CD4-positive, CD25-positive, alpha-beta regulatory T cell (primary cell): Measurements from ENCODE around the gene HTRA3. TPM values are rescaled to one million over a fixed set of nuclear protein-coding genes. Genes with fewer than 3 reads are reported as not detected.

Experiments used
- ATAC-seq, 2 donors: fragments of 150-1000 bp; cut with Tn5 transposase; one replicate each; pipeline ENCODE4 v1.10.0; 2021; ENCODE audit warnings: low read depth in 2 of 2, moderate number of reproducible peaks in 2 of 2, moderate library complexity in 1 of 2
- DNase-seq, 3 donors: peaks; one replicate each; pipeline versions ENCODE4 v3.0.0 to v3.0.0-alpha.2; 2012 to 2022; ENCODE audit warnings: mixed read lengths in 1 of 3
- H3K27ac ChIP-seq: one replicate; pipeline ENCODE4 v1.7.0; 2013; ENCODE audit warnings: mild to moderate bottlenecking, low read length; ENCODE audit not compliant: insufficient read depth, poor library complexity, severe bottlenecking
- H3K27me3 ChIP-seq: one replicate; pipeline ENCODE4 v1.7.0; 2013; ENCODE audit warnings: low read length; ENCODE audit not compliant: control insufficient read depth, insufficient read depth
- H3K36me3 ChIP-seq: one replicate; pipeline ENCODE4 v1.7.0; 2013; ENCODE audit warnings: mild to moderate bottlenecking, low read length, moderate library complexity; ENCODE audit not compliant: control insufficient read depth, insufficient read depth
- H3K4me1 ChIP-seq: 2 replicates; pipeline ENCODE4 v1.7.0; 2013; ENCODE audit warnings: mild to moderate bottlenecking, low read length; ENCODE audit not compliant: insufficient read depth, control insufficient read depth, poor library complexity, severe bottlenecking
- H3K4me3 ChIP-seq: one replicate; pipeline ENCODE4 v1.7.0; 2013; ENCODE audit warnings: low read depth, mild to moderate bottlenecking, low read length, moderate library complexity
- H3K9me3 ChIP-seq, 2 experiments: 1 replicate in 1 of 2; 2 replicates in 1 of 2; pipeline ENCODE4 v1.7.0; 2013; ENCODE audit warnings: low read length in 2 of 2, mild to moderate bottlenecking in 1 of 2, moderate library complexity in 1 of 2; ENCODE audit not compliant: control insufficient read depth in 2 of 2
- H3K27ac Mint-ChIP-seq, 3 donors: one replicate each; pipeline ENCODE4 v1.8.0; 2020 to 2022; ENCODE audit warnings: mild to moderate bottlenecking in 3 of 3, mixed read lengths in 3 of 3, moderate library complexity in 2 of 3
- H3K27me3 Mint-ChIP-seq: one replicate; pipeline ENCODE4 v1.8.0; 2022; ENCODE audit warnings: mild to moderate bottlenecking, mixed read lengths
- H3K36me3 Mint-ChIP-seq: one replicate; pipeline ENCODE4 v1.8.0; 2020; ENCODE audit warnings: mixed read lengths
- H3K4me1 Mint-ChIP-seq, 4 donors: one replicate each; pipeline ENCODE4 v1.8.0; 2020 to 2022; ENCODE audit warnings: mixed read lengths in 4 of 4, mild to moderate bottlenecking in 1 of 4
- H3K4me3 Mint-ChIP-seq, 4 donors: one replicate each; pipeline ENCODE4 v1.8.0; 2020 to 2022; ENCODE audit warnings: mild to moderate bottlenecking in 4 of 4, mixed read lengths in 4 of 4, moderate library complexity in 3 of 4
- H3K9me3 Mint-ChIP-seq, 7 donors: one replicate each; pipeline ENCODE4 v1.8.0; 2020 to 2022; ENCODE audit warnings: mixed read lengths in 7 of 7, mild to moderate bottlenecking in 3 of 7, moderate library complexity in 2 of 7
- polyA plus RNA-seq, 4 donors: library from polyadenylated mRNA; unstranded; fragments of 300-500 nt; fragmentation: Illumina TruSeq; gene quantifications; one replicate each; pipeline ENCODE4 v1.2.3, GENCODE V29; 2021
- total RNA-seq: library from RNA; stranded (reverse); gene quantifications from one replicate; pipeline ENCODE4 v1.2.3, GENCODE V29; 2022

Gene HTRA3
- not detected for total RNA-seq
- not detected for polyA plus RNA-seq

DNA sequence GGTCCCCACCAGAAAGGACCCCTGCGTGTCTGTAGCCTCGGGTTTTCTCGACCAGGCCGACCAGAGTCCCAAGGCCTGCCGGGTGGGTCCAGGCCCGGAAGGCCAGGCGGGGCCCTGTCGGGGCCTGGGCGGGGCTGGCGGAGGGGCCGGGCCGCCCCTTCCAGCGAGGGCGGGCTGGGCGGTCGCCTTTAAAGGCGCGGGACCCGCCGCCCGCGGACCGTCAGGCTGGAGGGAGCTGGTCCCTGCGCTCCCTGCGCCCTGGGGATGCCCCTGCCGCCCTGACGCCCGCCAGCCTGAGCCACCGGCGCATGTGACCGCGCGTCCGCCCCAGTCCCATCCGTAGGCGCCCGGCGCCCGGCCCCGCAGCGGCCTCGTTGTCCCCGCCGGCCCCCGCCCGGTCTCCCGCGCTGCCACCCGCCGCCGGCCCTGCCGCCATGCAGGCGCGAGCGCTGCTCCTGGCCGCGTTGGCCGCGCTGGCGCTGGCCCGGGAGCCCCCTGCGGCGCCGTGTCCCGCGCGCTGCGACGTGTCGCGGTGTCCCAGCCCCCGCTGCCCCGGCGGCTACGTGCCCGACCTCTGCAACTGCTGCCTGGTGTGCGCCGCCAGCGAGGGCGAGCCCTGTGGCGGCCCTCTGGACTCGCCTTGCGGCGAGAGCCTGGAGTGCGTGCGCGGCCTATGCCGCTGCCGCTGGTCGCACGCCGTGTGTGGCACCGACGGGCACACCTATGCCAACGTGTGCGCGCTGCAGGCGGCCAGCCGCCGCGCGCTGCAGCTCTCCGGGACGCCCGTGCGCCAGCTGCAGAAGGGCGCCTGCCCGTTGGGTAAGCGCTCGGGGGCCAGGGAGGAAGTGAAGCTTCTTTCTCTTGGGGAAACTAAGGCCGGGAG, at the start of gene HTRA3:
Gene HTRA3 (plus strand): TSS at position 220 of the 883 bp plus-strand sequence. CDS start 215 bp downstream, at position 435.
- Mint-ChIP-seq H3K9me3 (peaks cover 0 to 2% (median 0%) of the 10 kb centered on the region in 7 donors), H3K36me3 (no peaks in the 10 kb centered on the region), H3K27ac (no peak within 1 kb of the TSS), H3K27me3 (peaks cover 27% of the 10 kb centered on the region), H3K4me1 (no peaks in the 10 kb centered on the region), H3K4me3 (no peak within 1 kb of the TSS)
- H3K4me3 ChIP-seq = no peak within 1 kb of the TSS
- ATAC-seq (no peak), DNase-seq (no peak)
- no peaks in the 10 kb centered on the region for H3K4me1 ChIP-seq
- peaks cover 1% of the 10 kb centered on the region for H3K27me3 ChIP-seq
- H3K27ac ChIP-seq = no peak within 1 kb of the TSS
- no peaks in the 10 kb centered on the region for H3K36me3 ChIP-seq
- no peaks in the 10 kb centered on the region for H3K9me3 ChIP-seq

DNA sequence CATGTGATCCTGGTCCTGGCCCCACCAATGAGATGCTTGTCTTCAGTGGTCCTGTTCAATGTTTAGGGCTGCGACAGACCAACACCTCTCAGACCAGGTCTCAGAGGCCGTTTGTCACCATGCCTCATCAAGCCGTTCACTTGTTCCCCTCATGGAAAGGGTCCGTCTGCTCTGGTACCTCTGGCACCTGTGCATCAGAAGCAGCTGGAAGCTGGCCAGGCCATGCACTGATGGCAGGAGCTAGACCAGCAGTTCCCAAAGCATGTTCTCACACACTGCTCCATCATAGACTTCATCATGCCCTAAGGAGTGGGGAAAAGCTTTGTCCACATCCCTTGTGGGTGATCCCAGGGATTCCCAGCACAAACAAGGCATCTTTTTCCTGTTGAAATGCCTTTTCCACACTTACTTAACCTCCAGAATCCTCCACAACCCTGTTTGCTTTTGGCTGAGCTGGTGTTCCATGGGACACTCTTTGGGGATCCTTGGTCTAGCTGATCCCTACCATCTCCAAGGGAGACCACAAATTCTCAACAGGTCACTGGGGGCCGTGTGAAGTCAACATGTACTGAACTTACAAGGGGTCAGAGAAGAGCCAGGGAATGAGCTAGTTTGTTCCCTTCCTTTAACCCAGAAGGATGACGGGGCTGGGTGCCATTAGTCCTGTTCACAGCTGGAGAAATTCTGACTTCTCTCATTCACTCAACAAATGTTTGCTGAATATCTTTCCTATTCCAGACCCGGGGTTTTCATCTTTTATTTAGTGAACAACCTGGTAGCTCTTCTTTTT, 48.7 kb upstream of the HTRA3 start:
- peaks cover 0 to 1% (median 0%) of the 10 kb centered on the region in 7 donors for H3K9me3 Mint-ChIP-seq
- H3K27me3 ChIP-seq = no peaks in the 10 kb centered on the region
- no peak overlapping the region for H3K4me3 Mint-ChIP-seq
- no peaks in the 10 kb centered on the region for H3K9me3 ChIP-seq
- no peaks in the 10 kb centered on the region for H3K27me3 Mint-ChIP-seq
- H3K27ac ChIP-seq = peak overlapping the region; percentile 66
- peak overlapping the region; percentile 37 to 64 (median 58) for H3K27ac Mint-ChIP-seq
- H3K36me3 Mint-ChIP-seq = peaks cover 44% of the 10 kb centered on the region
- no peak for DNase-seq
- H3K4me1 Mint-ChIP-seq = peaks cover 0 to 22% (median 14%) of the 10 kb centered on the region in 4 donors
- peaks cover 44% of the 10 kb centered on the region for H3K36me3 ChIP-seq
- H3K4me1 ChIP-seq = peaks cover 14% of the 10 kb centered on the region
- no peak overlapping the region for H3K4me3 ChIP-seq
- no peak for ATAC-seq

GRCh38 chr4:8221476-8221875, 48.1 kb upstream of the HTRA3 start:
- no peaks in the 10 kb centered on the region for H3K9me3 ChIP-seq
- Mint-ChIP-seq H3K9me3 (peaks cover 0 to 1% (median 0%) of the 10 kb centered on the region in 7 donors), H3K4me3 (peak overlapping the region in 1 of 4 donors; percentile 1), H3K27me3 (no peaks in the 10 kb centered on the region), H3K27ac (peak overlapping the region; percentile 37 to 64 (median 58)), H3K4me1 (peaks cover 0 to 24% (median 14%) of the 10 kb centered on the region in 4 donors), H3K36me3 (peaks cover 46% of the 10 kb centered on the region)
- H3K36me3 ChIP-seq = peaks cover 47% of the 10 kb centered on the region
- peak overlapping the region; percentile 66 for H3K27ac ChIP-seq
- peak; percentile 61 to 70 for ATAC-seq
- H3K27me3 ChIP-seq = no peaks in the 10 kb centered on the region
- no peak overlapping the region for H3K4me3 ChIP-seq
- peak in 2 of 3 donors; percentile 39 to 52 for DNase-seq
- peaks cover 14% of the 10 kb centered on the region for H3K4me1 ChIP-seq

DNA sequence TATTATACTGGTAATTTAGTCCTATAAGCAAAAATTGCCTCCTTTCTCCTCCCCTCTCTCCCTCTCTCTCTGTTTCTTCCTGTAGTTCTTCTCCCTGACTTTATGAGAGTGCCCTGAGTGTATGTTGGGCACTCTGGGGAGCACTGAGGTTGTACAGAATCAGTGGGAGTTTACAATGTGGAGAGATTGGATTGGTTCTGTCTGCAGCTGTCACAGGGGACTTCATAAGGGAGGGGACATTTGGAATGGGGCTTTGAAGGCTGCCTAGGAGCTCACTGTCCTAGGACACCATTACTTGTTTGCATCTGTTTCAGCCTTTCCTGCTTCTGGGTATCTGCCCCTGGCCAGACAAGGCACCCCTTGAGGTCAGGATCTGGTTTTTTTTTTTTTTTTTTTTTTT, 47.6 kb upstream of the HTRA3 start:
- Mint-ChIP-seq H3K4me1 (peaks cover 0 to 27% (median 14%) of the 10 kb centered on the region in 4 donors), H3K36me3 (peaks cover 49% of the 10 kb centered on the region), H3K27ac (peak overlapping the region; percentile 37 to 64 (median 58)), H3K4me3 (peak overlapping the region in 1 of 4 donors; percentile 1), H3K9me3 (peaks cover 0 to 1% (median 0%) of the 10 kb centered on the region in 7 donors), H3K27me3 (no peaks in the 10 kb centered on the region)
- peaks cover 47% of the 10 kb centered on the region for H3K36me3 ChIP-seq
- peak overlapping the region; percentile 66 for H3K27ac ChIP-seq
- ATAC-seq (no peak), DNase-seq (no peak)
- H3K4me3 ChIP-seq = no peak overlapping the region
- no peaks in the 10 kb centered on the region for H3K27me3 ChIP-seq
- H3K4me1 ChIP-seq = peaks cover 14% of the 10 kb centered on the region
- H3K9me3 ChIP-seq = no peaks in the 10 kb centered on the region

DNA sequence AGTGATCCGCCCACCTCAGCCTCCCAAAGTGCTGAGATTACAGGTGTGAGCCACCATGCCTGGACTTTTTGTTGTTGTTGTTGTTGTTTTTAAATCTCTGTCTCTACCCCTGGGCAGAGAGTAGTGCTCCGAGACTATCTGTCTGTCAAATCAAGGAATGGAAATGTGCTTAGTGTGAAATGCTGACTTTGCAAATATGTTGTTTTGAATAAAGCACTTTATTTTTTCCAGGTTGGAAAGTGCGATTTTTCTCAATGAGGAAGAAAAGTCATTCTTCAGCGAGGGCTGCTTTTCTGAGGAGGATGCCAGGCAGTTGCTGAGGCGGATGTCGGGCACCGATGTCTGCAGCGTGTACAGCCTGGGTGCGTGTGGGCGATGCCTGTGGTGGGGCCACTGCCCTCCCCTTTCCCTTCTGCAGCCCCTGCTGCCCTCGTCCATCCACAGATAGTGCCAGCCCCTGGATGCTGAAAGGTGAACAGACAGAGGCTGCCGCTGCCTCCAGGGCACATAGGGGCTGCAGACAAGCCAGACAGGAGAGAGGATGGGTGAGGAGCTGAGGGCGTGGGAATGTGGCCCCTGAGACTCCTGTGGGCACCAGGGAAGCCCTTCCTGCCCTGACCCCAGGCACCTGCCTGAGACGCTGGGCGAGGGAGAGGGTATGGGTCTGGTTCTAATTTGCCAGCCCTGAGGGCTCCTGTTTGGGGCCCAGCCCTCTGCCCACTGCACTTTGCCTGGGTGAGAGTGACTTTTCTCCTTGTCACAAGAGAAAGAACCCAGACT, 46.8 kb upstream of the HTRA3 start:
- no peak overlapping the region for H3K4me3 Mint-ChIP-seq
- peaks cover 42% of the 10 kb centered on the region for H3K36me3 Mint-ChIP-seq
- peak overlapping the region in 2 of 3 donors; percentile 8 to 64 for H3K27ac Mint-ChIP-seq
- DNase-seq (no peak), ATAC-seq (no peak)
- no peak overlapping the region for H3K27ac ChIP-seq
- peaks cover 0 to 29% (median 14%) of the 10 kb centered on the region in 4 donors for H3K4me1 Mint-ChIP-seq
- H3K36me3 ChIP-seq = peaks cover 42% of the 10 kb centered on the region
- no peaks in the 10 kb centered on the region for H3K27me3 Mint-ChIP-seq
- peaks cover 0 to 1% (median 0%) of the 10 kb centered on the region in 7 donors for H3K9me3 Mint-ChIP-seq
- H3K9me3 ChIP-seq = no peaks in the 10 kb centered on the region
- peaks cover 22% of the 10 kb centered on the region for H3K4me1 ChIP-seq
- no peak overlapping the region for H3K4me3 ChIP-seq
- no peaks in the 10 kb centered on the region for H3K27me3 ChIP-seq

DNA sequence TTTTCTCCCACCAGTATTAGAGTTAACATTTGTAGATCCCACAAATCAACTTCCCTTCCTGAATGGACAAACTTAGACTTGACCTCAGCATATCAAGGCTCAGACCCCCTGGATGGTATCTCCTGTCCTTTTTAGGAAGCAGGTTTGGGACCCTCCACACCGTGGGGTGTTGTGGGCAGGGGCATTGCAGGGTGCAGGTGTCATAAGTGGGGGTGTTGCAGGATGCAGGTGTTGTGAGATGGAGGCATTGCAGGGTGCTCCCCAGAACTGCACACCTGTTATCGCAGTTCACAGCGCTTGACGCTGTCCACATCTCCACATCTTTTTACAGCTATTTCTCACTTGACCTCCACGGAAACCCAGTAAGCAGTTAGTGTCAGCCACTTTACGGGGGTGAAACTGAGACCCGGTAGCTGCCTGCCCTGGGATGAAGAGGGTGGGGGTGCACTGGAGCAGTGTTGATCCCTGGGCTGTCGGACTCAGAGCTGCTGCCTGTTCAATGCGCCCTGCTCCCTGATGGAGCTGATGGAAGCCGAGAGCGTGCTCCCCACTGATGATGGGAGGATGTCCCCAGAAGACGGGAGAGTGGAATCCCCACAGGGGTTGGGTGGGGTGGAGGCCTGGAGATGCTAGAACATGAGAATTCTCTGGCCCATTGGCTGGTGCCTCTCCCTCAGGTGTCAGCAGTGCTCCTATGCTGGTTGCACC, 45.1 kb upstream of the HTRA3 start:
- Histone ChIP-seq H3K27me3 (no peaks in the 10 kb centered on the region), H3K27ac (no peak overlapping the region), H3K4me1 (peaks cover 38% of the 10 kb centered on the region), H3K36me3 (peaks cover 35% of the 10 kb centered on the region), H3K9me3 (no peaks in the 10 kb centered on the region), H3K4me3 (no peak overlapping the region)
- Mint-ChIP-seq H3K27ac (peak overlapping the region in 2 of 3 donors; percentile 11 to 58), H3K9me3 (peaks cover 0 to 1% (median 0%) of the 10 kb centered on the region in 7 donors), H3K4me1 (peaks cover 0 to 44% (median 20%) of the 10 kb centered on the region in 4 donors), H3K27me3 (no peaks in the 10 kb centered on the region), H3K36me3 (peaks cover 42% of the 10 kb centered on the region), H3K4me3 (no peak overlapping the region)
- ATAC-seq = no peak
- no peak for DNase-seq
